Ishikawa (cell line): ENCODE data around the gene FOXO6.

Experiments
- CEBPB ChIP-seq: IDR thresholded peaks from 2 replicates; pipeline ENCODE4 v1.6.1; 2012
- CREB1 ChIP-seq: IDR thresholded peaks from 2 replicates; pipeline ENCODE4 v1.6.1; 2012; ENCODE audit warnings: low read depth
- EGR1 ChIP-seq: IDR thresholded peaks from 2 replicates; pipeline ENCODE4 v1.6.1; 2012
- EP300 ChIP-seq: IDR thresholded peaks from 2 replicates; pipeline ENCODE4 v1.6.1; 2012; ENCODE audit warnings: borderline replicate concordance
- FOXM1 ChIP-seq: IDR thresholded peaks from 2 replicates; pipeline ENCODE4 v1.6.1; 2012; ENCODE audit warnings: low read depth, borderline replicate concordance
- MAX ChIP-seq: IDR thresholded peaks from 2 replicates; pipeline ENCODE4 v1.6.1; 2012
- NFIC ChIP-seq: IDR thresholded peaks from 2 replicates; pipeline ENCODE4 v1.6.1; 2012
- RAD21 ChIP-seq: IDR thresholded peaks from 2 replicates; pipeline ENCODE4 v1.6.1; 2012; ENCODE audit warnings: low read depth
- TAF1 ChIP-seq: IDR thresholded peaks from 2 replicates; pipeline ENCODE4 v1.6.1; 2012; ENCODE audit warnings: low read depth, mild to moderate bottlenecking
- TEAD4 ChIP-seq: IDR thresholded peaks from 2 replicates; pipeline ENCODE4 v1.6.1; 2012
- YY1 ChIP-seq: IDR thresholded peaks from 2 replicates; pipeline ENCODE4 v1.6.1; 2012; ENCODE audit warnings: low read depth
- ZBTB7A ChIP-seq: IDR thresholded peaks from 2 replicates; pipeline ENCODE4 v1.6.1; 2012; ENCODE audit warnings: low read depth
- TF ChIP-seq, protein P1 (sequence below): IDR thresholded peaks from 2 replicates; pipeline ENCODE4 v1.6.1; 2012; ENCODE audit warnings: low read depth, mild to moderate bottlenecking
- TF ChIP-seq, protein P2 (sequence below): IDR thresholded peaks from 2 replicates; pipeline ENCODE4 v1.6.1; 2012

DNA sequence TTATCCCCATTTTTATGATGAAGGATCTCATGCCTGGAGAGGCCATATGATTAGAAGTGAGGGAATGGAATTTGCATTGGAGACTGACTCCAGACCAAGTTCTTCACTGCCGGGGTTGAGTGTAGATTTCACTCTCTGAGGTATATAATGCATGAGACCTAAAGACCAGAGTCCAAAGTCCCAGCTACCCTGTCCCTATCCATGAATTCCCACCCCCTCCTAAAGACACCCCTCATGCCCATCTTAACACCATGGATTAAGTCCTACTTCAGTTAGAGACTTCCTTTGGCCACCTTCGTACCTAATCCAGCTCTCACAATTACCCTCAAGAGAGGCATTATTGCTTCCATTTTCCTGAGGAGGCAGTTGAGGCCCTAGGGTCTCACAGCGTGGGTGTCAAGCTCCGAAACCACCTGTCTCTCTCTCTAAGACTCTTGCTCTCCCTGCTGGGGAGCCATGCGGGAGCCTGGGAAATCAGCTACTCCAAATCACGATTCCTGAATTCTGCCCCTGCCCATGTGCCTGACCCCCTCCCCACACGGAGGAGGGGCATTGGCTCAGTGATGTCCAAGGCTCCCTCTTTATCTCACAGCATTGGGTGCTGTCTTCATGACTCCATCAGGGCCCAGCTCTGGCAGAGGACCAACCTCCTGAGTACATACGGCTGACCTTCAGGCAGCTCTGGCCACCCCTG lies 11.7 kb upstream of the FOXO6 start:
- TF ChIP-seq, protein P1, sequence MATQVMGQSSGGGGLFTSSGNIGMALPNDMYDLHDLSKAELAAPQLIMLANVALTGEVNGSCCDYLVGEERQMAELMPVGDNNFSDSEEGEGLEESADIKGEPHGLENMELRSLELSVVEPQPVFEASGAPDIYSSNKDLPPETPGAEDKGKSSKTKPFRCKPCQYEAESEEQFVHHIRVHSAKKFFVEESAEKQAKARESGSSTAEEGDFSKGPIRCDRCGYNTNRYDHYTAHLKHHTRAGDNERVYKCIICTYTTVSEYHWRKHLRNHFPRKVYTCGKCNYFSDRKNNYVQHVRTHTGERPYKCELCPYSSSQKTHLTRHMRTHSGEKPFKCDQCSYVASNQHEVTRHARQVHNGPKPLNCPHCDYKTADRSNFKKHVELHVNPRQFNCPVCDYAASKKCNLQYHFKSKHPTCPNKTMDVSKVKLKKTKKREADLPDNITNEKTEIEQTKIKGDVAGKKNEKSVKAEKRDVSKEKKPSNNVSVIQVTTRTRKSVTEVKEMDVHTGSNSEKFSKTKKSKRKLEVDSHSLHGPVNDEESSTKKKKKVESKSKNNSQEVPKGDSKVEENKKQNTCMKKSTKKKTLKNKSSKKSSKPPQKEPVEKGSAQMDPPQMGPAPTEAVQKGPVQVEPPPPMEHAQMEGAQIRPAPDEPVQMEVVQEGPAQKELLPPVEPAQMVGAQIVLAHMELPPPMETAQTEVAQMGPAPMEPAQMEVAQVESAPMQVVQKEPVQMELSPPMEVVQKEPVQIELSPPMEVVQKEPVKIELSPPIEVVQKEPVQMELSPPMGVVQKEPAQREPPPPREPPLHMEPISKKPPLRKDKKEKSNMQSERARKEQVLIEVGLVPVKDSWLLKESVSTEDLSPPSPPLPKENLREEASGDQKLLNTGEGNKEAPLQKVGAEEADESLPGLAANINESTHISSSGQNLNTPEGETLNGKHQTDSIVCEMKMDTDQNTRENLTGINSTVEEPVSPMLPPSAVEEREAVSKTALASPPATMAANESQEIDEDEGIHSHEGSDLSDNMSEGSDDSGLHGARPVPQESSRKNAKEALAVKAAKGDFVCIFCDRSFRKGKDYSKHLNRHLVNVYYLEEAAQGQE: no peak
- TF ChIP-seq ZBTB7A: no peak
- no peak for TF ChIP-seq FOXM1
- TF ChIP-seq TAF1: no peak
- no peak for TF ChIP-seq EP300
- TF ChIP-seq, protein P2, sequence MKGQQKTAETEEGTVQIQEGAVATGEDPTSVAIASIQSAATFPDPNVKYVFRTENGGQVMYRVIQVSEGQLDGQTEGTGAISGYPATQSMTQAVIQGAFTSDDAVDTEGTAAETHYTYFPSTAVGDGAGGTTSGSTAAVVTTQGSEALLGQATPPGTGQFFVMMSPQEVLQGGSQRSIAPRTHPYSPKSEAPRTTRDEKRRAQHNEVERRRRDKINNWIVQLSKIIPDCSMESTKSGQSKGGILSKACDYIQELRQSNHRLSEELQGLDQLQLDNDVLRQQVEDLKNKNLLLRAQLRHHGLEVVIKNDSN: no peak
- no peak for TF ChIP-seq CREB1
- no peak for TF ChIP-seq RAD21
- TF ChIP-seq YY1: no peak
- no peak for TF ChIP-seq TEAD4
- no peak for TF ChIP-seq CEBPB
- no peak for TF ChIP-seq MAX
- TF ChIP-seq EGR1: no peak
- no peak for TF ChIP-seq NFIC
